AG09319 (cell line): ENCODE measurements around the gene CEMIP.
"Not testable (repeated sequence)": the region's sequence is repeated elsewhere in the genome, so short reads cannot be mapped to it uniquely, and the experiment has no call there.

Experiments used
- DNase-seq: peaks from one replicate; pipeline ENCODE4 v3.0.0-alpha.2; 2010; ENCODE audit warnings: low read depth; ENCODE audit errors: extremely low read depth
- CTCF ChIP-seq: IDR thresholded peaks from 2 replicates; pipeline ENCODE4 v1.5.1; 2011; ENCODE audit warnings: low read depth, mild to moderate bottlenecking, inconsistent platforms, low read length, moderate library complexity

Gene CEMIP

GRCh38 chr15:80755885-80756284 is 23.3 kb upstream of the CEMIP start:
- TF ChIP-seq CTCF = no peak
- no peak for DNase-seq

DNA sequence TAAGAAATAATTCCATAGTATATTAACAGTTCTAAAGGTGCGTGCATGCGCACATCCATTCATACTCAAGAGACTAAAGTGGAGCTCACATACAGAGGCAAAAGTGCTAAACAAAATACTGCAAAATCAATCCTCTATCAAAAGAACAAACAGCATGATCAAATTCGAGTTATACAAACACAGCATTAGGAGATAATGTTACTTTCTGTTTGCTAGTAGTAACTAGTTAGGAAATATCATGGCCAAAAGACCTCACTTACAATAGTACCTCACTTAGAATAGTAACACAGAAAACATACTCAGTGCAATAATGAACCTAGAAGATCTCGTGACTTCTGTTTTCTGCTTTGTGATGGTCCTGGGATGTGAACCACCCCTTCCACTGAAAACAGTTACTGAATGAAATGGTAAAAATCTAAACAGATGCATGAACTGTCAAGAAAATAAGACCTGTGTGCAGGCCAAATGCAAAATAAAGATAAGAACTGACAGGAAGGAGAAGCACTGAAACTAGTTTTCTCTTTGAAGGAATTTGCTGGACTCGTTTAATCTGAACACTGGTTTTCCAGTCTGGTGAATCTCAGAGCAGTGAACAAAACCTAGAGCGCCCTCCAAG is 20.9 kb upstream of the CEMIP start:
- DNase-seq = no peak
- TF ChIP-seq CTCF = no peak

- TF ChIP-seq CTCF = no peak
- no peak for DNase-seq
These were observed 18.2 kb upstream of the CEMIP start for GRCh38 chr15:80760960-80761359.

GRCh38 chr15:80761754-80762153 is 17.4 kb upstream of the CEMIP start:
- DNase-seq = no peak
- TF ChIP-seq CTCF = no peak

- DNase-seq = not testable (repeated sequence)
These were observed 15.9 kb upstream of the CEMIP start for GRCh38 chr15:80763235-80763634.

GRCh38 chr15:80764535-80764934 is 14.6 kb upstream of the CEMIP start:
- DNase-seq = no peak
- no peak for TF ChIP-seq CTCF

GRCh38 chr15:80766275-80766674 is 12.9 kb upstream of the CEMIP start:
- no peak for DNase-seq
- no peak for TF ChIP-seq CTCF

- no peak for TF ChIP-seq CTCF
- no peak for DNase-seq
These were observed 11.0 kb upstream of the CEMIP start for GRCh38 chr15:80768158-80768557.
